Fibroblast of the aortic adventitia (primary cell): ENCODE data around the gene TENM4. TPM values are rescaled to one million over a fixed set of nuclear protein-coding genes. Genes with fewer than 3 reads are reported as not detected.
A peak's percentile ranks its signal among the peaks of the same experiment; 100 is the strongest.

ENCODE experiments used
- DNase-seq: peaks from one replicate; pipeline ENCODE4 v3.0.0-alpha.2; 2010; ENCODE audit warnings: low read depth
- H3K4me3 ChIP-seq: 2 replicates; pipeline ENCODE4 v1.5.1; 2011; ENCODE audit warnings: low read depth, mild to moderate bottlenecking, control low read depth, low read length, moderate library complexity
- CTCF ChIP-seq: IDR thresholded peaks from 2 replicates; pipeline ENCODE4 v1.5.1; 2011; ENCODE audit warnings: mild to moderate bottlenecking, low read length, control low read depth, inconsistent platforms; ENCODE audit not compliant: insufficient read depth
- total RNA-seq: library from RNA; depleted of rRNA; stranded (reverse); fragments of >200 nt; gene quantifications from 2 replicates; pipeline ENCODE4 v1.2.3, GENCODE V29; 2012; ENCODE audit warnings: low replicate concordance

Gene TENM4
- total RNA-seq, 1 donor, result 113 TPM

DNA sequence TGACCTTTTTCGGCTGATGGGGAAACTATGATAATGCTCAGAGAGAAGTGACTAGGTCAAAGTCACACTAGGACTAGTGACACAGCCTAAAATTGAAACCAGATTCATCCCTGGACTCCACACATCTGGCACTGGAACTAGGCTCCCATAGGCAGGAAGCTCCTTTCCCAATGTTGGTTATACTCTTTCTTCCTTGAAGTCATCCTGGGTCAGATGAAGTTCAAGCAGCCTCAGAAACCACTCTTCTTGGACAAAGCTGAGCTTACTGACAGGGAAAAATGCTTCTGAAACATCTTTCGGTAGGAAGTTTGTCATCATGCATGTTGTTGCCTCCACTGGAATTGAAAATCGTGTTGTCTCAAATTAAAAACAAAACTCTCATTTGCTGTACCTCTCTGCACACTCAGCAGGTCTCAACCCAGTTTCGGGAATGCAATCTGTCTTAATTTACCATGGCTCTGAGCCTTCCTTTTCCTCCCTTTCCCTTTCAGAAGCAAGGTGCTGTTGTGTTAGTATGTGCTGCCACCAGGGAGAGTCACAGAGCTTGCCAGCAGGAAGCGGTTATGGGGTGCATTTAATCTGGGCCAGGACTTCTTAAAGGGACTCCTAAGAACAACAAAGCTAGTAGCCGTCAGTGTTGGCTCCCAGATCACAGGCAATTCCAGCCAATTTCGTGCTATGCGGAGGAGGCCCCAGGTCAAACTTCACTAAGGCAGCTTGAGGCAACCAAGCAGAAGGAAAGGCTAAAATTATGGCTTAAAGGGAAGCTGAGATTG is 384.8 kb downstream of the TENM4 start:
- DNase-seq, result peak; percentile 92
- H3K4me3 ChIP-seq, result no peak overlapping the region

DNA sequence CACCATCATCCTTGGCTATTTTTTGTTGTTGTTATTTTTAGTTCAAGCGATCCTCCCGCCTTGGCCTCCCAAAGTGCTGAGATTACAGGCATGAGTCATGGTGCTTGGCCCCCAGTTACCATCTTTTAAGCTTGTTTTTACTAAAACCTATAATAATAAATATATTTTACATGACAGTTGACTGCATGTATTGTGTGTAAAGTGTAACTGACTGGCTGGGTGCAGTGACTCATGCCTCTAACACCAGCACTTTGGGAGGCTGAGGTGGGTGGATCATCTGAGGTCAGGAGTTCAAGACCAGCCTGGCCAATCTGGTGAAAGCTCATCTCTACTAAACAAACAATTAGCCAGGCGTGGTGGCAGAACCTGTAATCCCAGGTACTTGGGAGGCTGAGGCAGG is 386.2 kb downstream of the TENM4 start:
- DNase-seq, result peak; percentile 85
- no peak for TF ChIP-seq CTCF
- H3K4me3 ChIP-seq, result no peak overlapping the region

More for the DNA sequence above, 384.8 kb downstream of the TENM4 start:
- peak; percentile 37 for TF ChIP-seq CTCF

- H3K4me3 ChIP-seq, result no peak overlapping the region
- no peak for TF ChIP-seq CTCF
- DNase-seq, result no peak
These were observed 388.3 kb downstream of the TENM4 start for GRCh38 chr11:79052544-79052943.

DNA sequence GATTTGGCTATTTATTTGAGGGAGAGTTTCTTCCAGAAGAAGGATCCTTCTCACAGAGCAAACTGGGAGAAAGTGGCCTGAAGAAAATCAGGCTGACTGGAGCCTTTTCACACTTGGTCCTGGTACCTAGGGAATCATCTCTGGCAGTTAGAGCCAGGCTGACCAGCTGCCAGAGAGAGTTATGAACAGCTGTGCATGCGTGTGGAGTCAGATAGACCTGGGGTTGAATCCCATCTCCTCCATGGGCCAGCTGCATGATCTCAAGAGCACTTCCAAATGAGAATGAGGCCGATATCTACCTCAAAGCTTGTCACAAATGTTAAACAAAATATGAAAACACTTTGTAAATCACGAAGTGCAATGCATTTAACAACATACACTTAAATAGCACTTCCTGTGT is 390.0 kb downstream of the TENM4 start:
- H3K4me3 ChIP-seq, result no peak overlapping the region
- peak; percentile 71 for DNase-seq
- TF ChIP-seq CTCF, result no peak

DNA sequence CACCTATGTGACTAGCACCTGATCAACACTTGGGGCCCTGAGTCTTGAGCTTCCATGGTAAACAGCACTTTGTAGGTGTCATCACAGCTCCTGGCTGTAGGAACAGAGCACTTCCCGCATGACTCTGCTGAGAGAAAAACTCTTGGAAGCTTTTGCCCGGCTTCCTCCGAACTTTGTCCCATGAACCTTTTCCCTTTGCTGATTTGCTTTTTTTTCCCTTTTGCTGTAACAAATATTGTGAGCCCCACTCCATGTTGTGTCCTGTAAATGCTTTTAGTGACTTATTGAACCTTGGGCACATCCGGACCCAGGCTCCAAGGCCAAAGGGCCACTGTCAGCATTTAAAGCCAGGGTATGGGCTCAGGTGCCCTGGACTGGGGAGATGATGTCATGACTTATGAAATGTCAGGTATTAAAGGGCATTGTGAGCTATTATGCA is 391.1 kb downstream of the TENM4 start:
- no peak for DNase-seq
- no peak for TF ChIP-seq CTCF
- H3K4me3 ChIP-seq, result no peak overlapping the region

- no peak for TF ChIP-seq CTCF
- no peak for DNase-seq
- H3K4me3 ChIP-seq, result no peak overlapping the region
These were observed 392.9 kb downstream of the TENM4 start for GRCh38 chr11:79047980-79048379.

GRCh38 chr11:79047321-79047720 is 393.5 kb downstream of the TENM4 start:
- no peak overlapping the region for H3K4me3 ChIP-seq
- TF ChIP-seq CTCF, result no peak
- DNase-seq, result no peak
